ENCODE data around the gene TTC34. TPM values are rescaled to one million over a fixed set of nuclear protein-coding genes. Genes with fewer than 3 reads are reported as not detected.
"Not testable (repeated sequence)": the region's sequence is repeated elsewhere in the genome, so short reads cannot be mapped to it uniquely, and the experiment has no call there.

Gene TTC34
- total RNA-seq, 1 experiment from 2014 or later = 0.61 TPM

- H3K27ac Mint-ChIP-seq; H3K9me3 Mint-ChIP-seq; CTCF ChIA-PET; ATAC-seq; H3K4me1 Mint-ChIP-seq; H3K36me3 Mint-ChIP-seq; POLR2A ChIA-PET; H3K4me3 Mint-ChIP-seq; DNase-seq (ENCODE audit: low spot score); H3K27me3 Mint-ChIP-seq (ENCODE audit: low read depth): not testable (repeated sequence)
Measured at GRCh38 chr1:2757519-2757918, 44.0 kb downstream of the TTC34 start.

- H3K27me3 Mint-ChIP-seq (ENCODE audit: low read depth); H3K4me3 Mint-ChIP-seq; H3K9me3 Mint-ChIP-seq; H3K4me1 Mint-ChIP-seq; DNase-seq (ENCODE audit: low spot score); POLR2A ChIA-PET; H3K36me3 Mint-ChIP-seq; CTCF ChIA-PET; ATAC-seq; H3K27ac Mint-ChIP-seq: not testable (repeated sequence)
Measured at GRCh38 chr1:2755426-2755825, 46.1 kb downstream of the TTC34 start.

- DNase-seq (ENCODE audit: low spot score); ATAC-seq; H3K27ac Mint-ChIP-seq; H3K4me3 Mint-ChIP-seq; CTCF ChIA-PET; H3K36me3 Mint-ChIP-seq; H3K4me1 Mint-ChIP-seq; H3K9me3 Mint-ChIP-seq; H3K27me3 Mint-ChIP-seq (ENCODE audit: low read depth); POLR2A ChIA-PET: not testable (repeated sequence)
Measured at GRCh38 chr1:2754597-2754996, 46.9 kb downstream of the TTC34 start.

- H3K27ac Mint-ChIP-seq; ATAC-seq; H3K4me1 Mint-ChIP-seq; H3K36me3 Mint-ChIP-seq; H3K9me3 Mint-ChIP-seq; POLR2A ChIA-PET; H3K27me3 Mint-ChIP-seq (ENCODE audit: low read depth); DNase-seq (ENCODE audit: low spot score); CTCF ChIA-PET; H3K4me3 Mint-ChIP-seq: not testable (repeated sequence)
Measured at GRCh38 chr1:2752503-2752902, 49.0 kb downstream of the TTC34 start.

GRCh38 chr1:2751866-2752265 is 49.6 kb downstream of the TTC34 start:
- CTCF ChIA-PET; H3K36me3 Mint-ChIP-seq; POLR2A ChIA-PET; H3K4me3 Mint-ChIP-seq; DNase-seq (ENCODE audit: low spot score); H3K9me3 Mint-ChIP-seq; H3K4me1 Mint-ChIP-seq; H3K27me3 Mint-ChIP-seq (ENCODE audit: low read depth); H3K27ac Mint-ChIP-seq; ATAC-seq: not testable (repeated sequence)

GRCh38 chr1:2750766-2751730 is 50.4 kb downstream of the TTC34 start:
- H3K27me3 Mint-ChIP-seq (ENCODE audit: low read depth); H3K9me3 Mint-ChIP-seq; H3K27ac Mint-ChIP-seq; ATAC-seq; DNase-seq (ENCODE audit: low spot score); H3K36me3 Mint-ChIP-seq; H3K4me1 Mint-ChIP-seq; CTCF ChIA-PET; H3K4me3 Mint-ChIP-seq; POLR2A ChIA-PET: not testable (repeated sequence)

GRCh38 chr1:2750041-2750680 is 51.3 kb downstream of the TTC34 start:
- POLR2A ChIA-PET; DNase-seq (ENCODE audit: low spot score); H3K4me3 Mint-ChIP-seq; H3K27me3 Mint-ChIP-seq (ENCODE audit: low read depth); ATAC-seq; H3K36me3 Mint-ChIP-seq; H3K9me3 Mint-ChIP-seq; H3K27ac Mint-ChIP-seq; CTCF ChIA-PET; H3K4me1 Mint-ChIP-seq: not testable (repeated sequence)

- H3K27ac Mint-ChIP-seq; H3K4me1 Mint-ChIP-seq; H3K27me3 Mint-ChIP-seq (ENCODE audit: low read depth); CTCF ChIA-PET; DNase-seq (ENCODE audit: low spot score); POLR2A ChIA-PET; H3K4me3 Mint-ChIP-seq; H3K9me3 Mint-ChIP-seq; H3K36me3 Mint-ChIP-seq; ATAC-seq: not testable (repeated sequence)
Measured at GRCh38 chr1:2748626-2749025, 52.9 kb downstream of the TTC34 start.

- H3K4me1 Mint-ChIP-seq; H3K27me3 Mint-ChIP-seq (ENCODE audit: low read depth); ATAC-seq; DNase-seq (ENCODE audit: low spot score); H3K4me3 Mint-ChIP-seq; H3K36me3 Mint-ChIP-seq; CTCF ChIA-PET; H3K9me3 Mint-ChIP-seq; POLR2A ChIA-PET; H3K27ac Mint-ChIP-seq: not testable (repeated sequence)
Measured at GRCh38 chr1:2694796-2695195, 106.7 kb downstream of the TTC34 start.

- H3K4me3 Mint-ChIP-seq; CTCF ChIA-PET; H3K9me3 Mint-ChIP-seq; DNase-seq (ENCODE audit: low spot score); H3K27me3 Mint-ChIP-seq (ENCODE audit: low read depth); ATAC-seq; H3K27ac Mint-ChIP-seq; POLR2A ChIA-PET; H3K36me3 Mint-ChIP-seq; H3K4me1 Mint-ChIP-seq: not testable (repeated sequence)
Measured at GRCh38 chr1:2690180-2690579, 111.3 kb downstream of the TTC34 start.

- DNase-seq (ENCODE audit: low spot score); ATAC-seq; H3K27me3 Mint-ChIP-seq (ENCODE audit: low read depth); H3K9me3 Mint-ChIP-seq; POLR2A ChIA-PET; CTCF ChIA-PET; H3K4me1 Mint-ChIP-seq; H3K36me3 Mint-ChIP-seq; H3K27ac Mint-ChIP-seq; H3K4me3 Mint-ChIP-seq: not testable (repeated sequence)
Measured at GRCh38 chr1:2688336-2688665, 113.2 kb downstream of the TTC34 start.

GRCh38 chr1:2687638-2688335 is 113.7 kb downstream of the TTC34 start:
- H3K27ac Mint-ChIP-seq; H3K27me3 Mint-ChIP-seq (ENCODE audit: low read depth); H3K9me3 Mint-ChIP-seq; H3K4me1 Mint-ChIP-seq; DNase-seq (ENCODE audit: low spot score); H3K36me3 Mint-ChIP-seq; ATAC-seq; H3K4me3 Mint-ChIP-seq; CTCF ChIA-PET; POLR2A ChIA-PET: not testable (repeated sequence)
